ENCODE measurements around the gene MMS19.

GRCh38 chr10:97445722-97446639, 52.2 kb downstream of the MMS19 start, which contains the start of the genes EXOSC1 and ZDHHC16:
- TF ChIP-seq CTCF (IDR thresholded peaks at IDR 0.05 in 4 of 5, conservative IDR thresholded peaks at IDR 0.05 in 1 of 5) (peak in 1 of 5 experiments; percentile 14), POLR2A (IDR thresholded peaks at IDR 0.05) (peak; percentile 50 to 57)
